GM23248 (cell line): Measurements from ENCODE around the gene VTI1A. TPM values are rescaled to one million over a fixed set of nuclear protein-coding genes. Genes with fewer than 3 reads are reported as not detected.
"Not testable (repeated sequence)": the region's sequence is repeated elsewhere in the genome, so short reads cannot be mapped to it uniquely, and the experiment has no call there.

Source experiments
- DNase-seq: peaks from one replicate; pipeline ENCODE4 v3.0.0-alpha.2; 2015
- H2AFZ ChIP-seq: fragments of 200-600 bp; sonication (generic); 2 replicates; pipeline ENCODE4 v1.6.1; 2016; ENCODE audit warnings: antibody characterized with exemption
- H3F3A ChIP-seq: fragments of 200-600 bp; sonication (generic); 2 replicates; pipeline ENCODE4 v1.6.1; 2016; ENCODE audit warnings: mild to moderate bottlenecking, antibody characterized with exemption, mixed run types; ENCODE audit not compliant: insufficient read depth
- H3K27ac ChIP-seq: fragments of 200-600 bp; sonication (generic); 2 replicates; pipeline ENCODE4 v1.5.1; 2016; ENCODE audit warnings: mild to moderate bottlenecking
- H3K27me3 ChIP-seq: fragments of 200-600 bp; sonication (generic); replicated peaks from 2 replicates; pipeline ENCODE4 v1.6.1; 2016; ENCODE audit warnings: mild to moderate bottlenecking; ENCODE audit not compliant: insufficient read depth
- H3K36me3 ChIP-seq: fragments of 200-600 bp; sonication (generic); 2 replicates; pipeline ENCODE4 v1.6.1; 2016; ENCODE audit warnings: low read depth, mild to moderate bottlenecking
- H3K4me1 ChIP-seq: fragments of 200-600 bp; sonication (generic); 2 replicates; pipeline ENCODE4 v1.6.1; 2016; ENCODE audit warnings: mild to moderate bottlenecking; ENCODE audit not compliant: insufficient read depth
- H3K4me2 ChIP-seq: fragments of 200-600 bp; sonication (generic); one replicate; pipeline ENCODE4 v1.6.1; 2016; ENCODE audit warnings: mild to moderate bottlenecking; ENCODE audit not compliant: unreplicated experiment
- H3K4me3 ChIP-seq: fragments of 200-600 bp; sonication (generic); 2 replicates; pipeline ENCODE4 v1.5.1; 2016; ENCODE audit warnings: mild to moderate bottlenecking
- H3K79me2 ChIP-seq: fragments of 200-600 bp; sonication (generic); 2 replicates; pipeline ENCODE4 v1.6.1; 2016; ENCODE audit warnings: mild to moderate bottlenecking; ENCODE audit not compliant: insufficient read depth
- H3K9ac ChIP-seq: fragments of 200-600 bp; sonication (generic); 2 replicates; pipeline ENCODE4 v1.6.1; 2016; ENCODE audit warnings: mild to moderate bottlenecking
- H3K9me2 ChIP-seq: fragments of 200-600 bp; sonication (generic); 2 replicates; pipeline ENCODE4 v1.6.1; 2016; ENCODE audit warnings: mixed run types, mild to moderate bottlenecking, moderate library complexity; ENCODE audit not compliant: insufficient read depth
- H3K9me3 ChIP-seq: fragments of 200-600 bp; sonication (generic); one replicate; pipeline ENCODE4 v1.6.1; 2017; ENCODE audit warnings: low read depth
- H4K20me1 ChIP-seq: fragments of 200-600 bp; sonication (generic); 2 replicates; pipeline ENCODE4 v1.6.0; 2016; ENCODE audit not compliant: insufficient read depth
- EZH2 ChIP-seq: fragments of 200-600 bp; sonication (generic); IDR thresholded peaks from 2 replicates; pipeline ENCODE4 v1.6.1; 2018; ENCODE audit warnings: antibody characterized with exemption, mild to moderate bottlenecking; ENCODE audit not compliant: insufficient read depth, poor library complexity, severe bottlenecking
- EZH2phosphoT487 ChIP-seq: fragments of 200-600 bp; sonication (generic); IDR thresholded peaks from 2 replicates; pipeline ENCODE4 v1.6.1; 2018; ENCODE audit warnings: antibody characterized with exemption, moderate library complexity, mild to moderate bottlenecking, low read depth; ENCODE audit not compliant: insufficient read depth
- WGBS, 2 experiments: methylation state at CpG; one replicate each; pipeline ENCODE4 v1.1.6; 2015 to 2017; ENCODE audit warnings: low lambda C conversion rate in 2 of 2, low coverage in 1 of 2; ENCODE audit errors: missing lambda C conversion rate in 2 of 2; 5-methylcytosine and 5-hydroxymethylcytosine counted together
- in situ Hi-C: fragments of 300-500 bp; cut with MboI; formaldehyde crosslinking; loops from 2 replicates; pipeline ENCODE4 v1.15.0; 2020
- polyA plus RNA-seq: library from polyadenylated mRNA; unstranded; fragments of >200 nt; fragmentation: Nextera tagmentation; extraction: Ambion mirVana; gene quantifications from 2 replicates; pipeline ENCODE4 v1.2.1, GENCODE V29; 2016
- total RNA-seq: library from RNA; depleted of rRNA; stranded (reverse); fragments of >200 nt; shearing (Covaris generic); gene quantifications from 2 replicates; pipeline ENCODE4 v1.2.3, GENCODE V29; 2014; rRNA removed

Gene VTI1A
- total RNA-seq, result 21.6 and 27.2 TPM in 2 replicates
- polyA plus RNA-seq, result 25.3 and 26.4 TPM in 2 replicates

- peak within 1 kb of the TSS; percentile 96 for H3K4me3 ChIP-seq
- in situ Hi-C loops, result loop anchor here (25.0 kb wide), 1 partner anchor 285 kb away; no protein-coding TSS in a partner anchor
Measured at GRCh38 chr10:112446855-112447619, at the start of gene VTI1A, which contains the start of gene ZDHHC6. TSS of gene VTI1A (plus strand) at chr10:112447215. CDS start at chr10:112447374, 159 bp downstream. TSS of gene ZDHHC6 (minus strand) at chr10:112446914. CDS start at chr10:112445436, 1,478 bp downstream.

GRCh38 chr10:112397592-112397991 lies 49.4 kb upstream of the VTI1A start:
- Histone ChIP-seq H3K79me2 (no peaks in the 10 kb centered on the region), H3K9me2 (no peaks in the 10 kb centered on the region), H3K4me2 (no peak overlapping the region), H3F3A (no peaks in the 10 kb centered on the region), H4K20me1 (no peaks in the 10 kb centered on the region), H3K4me1 (no peaks in the 10 kb centered on the region), H2AFZ (no peak overlapping the region), H3K36me3 (no peaks in the 10 kb centered on the region), H3K4me3 (no peak overlapping the region), H3K27ac (no peak overlapping the region), H3K9ac (no peak overlapping the region), H3K27me3 (no peaks in the 10 kb centered on the region), H3K9me3 (no peaks in the 10 kb centered on the region)
- TF ChIP-seq EZH2 (no peak), EZH2phosphoT487 (no peak)
- in situ Hi-C loops, result no loop called here
- 90 to 94% methylated on average over 2 of the region's 2 CpGs for WGBS, 2 experiments
- DNase-seq, result no peak

More at GRCh38 chr10:112446855-112447619, at the start of gene VTI1A, which contains the start of gene ZDHHC6:
- Histone ChIP-seq H3K4me1 (peaks cover 13% of the 10 kb centered on the region), H4K20me1 (no peaks in the 10 kb centered on the region), H2AFZ (peak within 1 kb of the TSS; percentile 97), H3K9me3 (no peaks in the 10 kb centered on the region), H3K27ac (peak within 1 kb of the TSS; percentile 93), H3K4me2 (peak within 1 kb of the TSS; percentile 92), H3K27me3 (no peaks in the 10 kb centered on the region), H3K9ac (peak within 1 kb of the TSS; percentile 93), H3K9me2 (no peaks in the 10 kb centered on the region), H3K79me2 (peaks cover 71% of the 10 kb centered on the region), H3F3A (no peaks in the 10 kb centered on the region), H3K36me3 (peaks cover 14% of the 10 kb centered on the region)
- DNase-seq, result peak; percentile 94
- WGBS, 2 experiments, result 1% methylated on average over 59 of the region's 59 CpGs
- TF ChIP-seq EZH2phosphoT487, result no peak

GRCh38 chr10:112402917-112403316 lies 44.1 kb upstream of the VTI1A start:
- Histone ChIP-seq H2AFZ (no peak overlapping the region), H3K9me2 (0 out of 2 replicates have a peak, but pooled peaks cover 3% of the 10 kb centered on the region), H3K27me3 (no peaks in the 10 kb centered on the region), H3K9ac (no peak overlapping the region), H3K9me3 (no peaks in the 10 kb centered on the region), H3K79me2 (no peaks in the 10 kb centered on the region), H4K20me1 (no peaks in the 10 kb centered on the region), H3K4me3 (no peak overlapping the region), H3K4me2 (no peak overlapping the region), H3K27ac (no peak overlapping the region), H3K36me3 (no peaks in the 10 kb centered on the region), H3F3A (peaks cover 11% of the 10 kb centered on the region; the same call in 1 of the 2 replicates), H3K4me1 (peaks cover 10% of the 10 kb centered on the region)
- WGBS, 2 experiments, result 80 to 84% methylated on average over 2 of the region's 2 CpGs
- no peak for DNase-seq
- TF ChIP-seq EZH2 (no peak), EZH2phosphoT487 (no peak)
- in situ Hi-C loops, result no loop called here

GRCh38 chr10:112404617-112405016 lies 42.4 kb upstream of the VTI1A start:
- H3K36me3 ChIP-seq, result no peaks in the 10 kb centered on the region
- H3K4me2 ChIP-seq, result peak overlapping the region; percentile 19
- no peak overlapping the region for H3K4me3 ChIP-seq
- 0 out of 2 replicates have a peak, but pooled peaks cover 3% of the 10 kb centered on the region for H3K9me2 ChIP-seq
- TF ChIP-seq EZH2 (no peak), EZH2phosphoT487 (no peak)
- peak; percentile 18 for DNase-seq
- no peak overlapping the region for H3K27ac ChIP-seq
- H3K9ac ChIP-seq, result no peak overlapping the region
- WGBS, 2 experiments, result 35 to 45% methylated on average over 3 of the region's 3 CpGs
- H3K79me2 ChIP-seq, result no peaks in the 10 kb centered on the region
- peaks cover 10% of the 10 kb centered on the region for H3K4me1 ChIP-seq
- H2AFZ ChIP-seq, result no peak overlapping the region
- no peaks in the 10 kb centered on the region for H3K27me3 ChIP-seq
- in situ Hi-C loops, result no loop called here
- no peaks in the 10 kb centered on the region for H4K20me1 ChIP-seq
- H3F3A ChIP-seq, result peaks cover 11% of the 10 kb centered on the region; the same call in 1 of the 2 replicates
- H3K9me3 ChIP-seq, result no peaks in the 10 kb centered on the region

- peaks cover 10% of the 10 kb centered on the region for H3K4me1 ChIP-seq
- H3K9ac ChIP-seq, H3K4me2 ChIP-seq, H3K79me2 ChIP-seq, H4K20me1 ChIP-seq, H2AFZ ChIP-seq, in situ Hi-C loops, H3K9me3 ChIP-seq, DNase-seq, H3K9me2 ChIP-seq, H3K36me3 ChIP-seq, H3K4me3 ChIP-seq, H3K27ac ChIP-seq, H3K27me3 ChIP-seq: not testable (repeated sequence)
- WGBS, 2 experiments, result 84 to 89% methylated on average over 2 of the region's 2 CpGs
- H3F3A ChIP-seq, result peaks cover 11% of the 10 kb centered on the region; the same call in 1 of the 2 replicates
Measured at GRCh38 chr10:112406806-112407205, 40.2 kb upstream of the VTI1A start.
